ENCODE measurements around the gene CTNNA3.

DNA sequence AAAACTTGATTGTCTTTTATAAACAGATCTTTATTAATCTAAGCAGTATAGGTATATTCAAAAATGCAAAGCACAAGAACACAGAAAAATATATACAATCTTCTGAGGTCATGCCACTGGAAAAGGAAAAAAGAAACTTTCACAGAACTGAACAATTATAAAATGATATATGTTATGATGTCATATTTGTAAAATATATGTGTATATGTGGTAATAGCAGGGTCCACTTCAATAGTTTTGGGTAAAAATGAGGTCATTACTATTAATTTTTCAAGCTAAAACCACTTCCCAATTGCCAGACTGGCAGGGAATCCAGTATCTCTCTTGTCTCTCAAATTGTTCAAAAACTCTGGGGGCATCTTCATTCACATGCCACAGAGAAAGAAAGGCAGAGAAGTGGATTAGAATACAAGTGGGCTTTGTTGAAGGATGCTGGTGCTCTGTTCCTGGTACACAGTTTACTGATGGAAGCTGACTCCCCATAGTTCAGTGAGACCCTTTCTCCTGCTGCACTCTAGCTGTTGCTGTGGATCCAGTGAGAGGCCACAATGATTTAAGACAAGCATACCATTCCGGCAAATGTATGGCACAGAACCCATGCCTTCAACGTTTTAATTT, 19.7 kb downstream of the CTNNA3 start:
- no peak for TF ChIP-seq POLR2A (IDR thresholded peaks at IDR 0.05; ENCODE audit: low read depth, low read length)
- no peak for TF ChIP-seq CTCF (conservative IDR thresholded peaks at IDR 0.05; ENCODE audit: low read depth, low read length)
- no peak for TF ChIP-seq RFX5 (IDR thresholded peaks at IDR 0.05; ENCODE audit: low read depth, low read length)
- no peak for TF ChIP-seq RAD21 (IDR thresholded peaks at IDR 0.05; ENCODE audit: low read length)
- no peak for TF ChIP-seq SMC3 (IDR thresholded peaks at IDR 0.05; ENCODE audit: low read depth, low read length)
- no peak for TF ChIP-seq MXI1 (IDR thresholded peaks at IDR 0.05; ENCODE audit: borderline replicate concordance, low read depth, low read length)
- TF ChIP-seq CHD1 (IDR thresholded peaks at IDR 0.05; ENCODE audit: low read depth, low read length), result no peak
- TF ChIP-seq MAFK (IDR thresholded peaks at IDR 0.05; ENCODE audit: low read depth, low read length), result no peak
- TF ChIP-seq CEBPB (IDR thresholded peaks at IDR 0.05; ENCODE audit: low read depth, low read length), result no peak
- TF ChIP-seq BHLHE40 (IDR thresholded peaks at IDR 0.05; ENCODE audit: low read depth, low read length), result no peak
- no peak for TF ChIP-seq ELK1 (IDR thresholded peaks at IDR 0.05; ENCODE audit: borderline replicate concordance, low read depth, low read length)
